ENCODE data around the gene CDC42BPA.

Gene CDC42BPA

GRCh38 chr1:227335242-227336020 is 17.1 kb upstream of the CDC42BPA start:
- DNase-seq (ENCODE audit: low spot score), result no peak

GRCh38 chr1:227333423-227333822 is 15.1 kb upstream of the CDC42BPA start:
- DNase-seq (ENCODE audit: low spot score), result no peak

- no peak for DNase-seq (ENCODE audit: low spot score)
Measured at GRCh38 chr1:227330279-227331076, 12.2 kb upstream of the CDC42BPA start.

GRCh38 chr1:227328405-227329019 is 10.2 kb upstream of the CDC42BPA start:
- no peak for DNase-seq (ENCODE audit: low spot score)

GRCh38 chr1:227325156-227325555 is 6.9 kb upstream of the CDC42BPA start:
- DNase-seq (ENCODE audit: low spot score), result no peak

GRCh38 chr1:227323967-227324268 is 5.6 kb upstream of the CDC42BPA start:
- DNase-seq (ENCODE audit: low spot score), result no peak

GRCh38 chr1:227323171-227323966 is 5.1 kb upstream of the CDC42BPA start:
- DNase-seq (ENCODE audit: low spot score), result no peak

- DNase-seq (ENCODE audit: low spot score), result no peak
Measured at GRCh38 chr1:227322376-227322775, 4.1 kb upstream of the CDC42BPA start.

GRCh38 chr1:227321035-227321434 is 2.7 kb upstream of the CDC42BPA start:
- DNase-seq (ENCODE audit: low spot score), result no peak

GRCh38 chr1:227320476-227320875 is 2.2 kb upstream of the CDC42BPA start:
- DNase-seq (ENCODE audit: low spot score), result no peak

- DNase-seq (ENCODE audit: low spot score), result no peak
Measured at GRCh38 chr1:227318853-227319607, 738 bp upstream of the CDC42BPA start.

GRCh38 chr1:227317523-227318015 is 723 bp downstream of the CDC42BPA start:
- peak; percentile 62 for DNase-seq (ENCODE audit: low spot score)

GRCh38 chr1:227317011-227317451 is 1.3 kb downstream of the CDC42BPA start:
- DNase-seq (ENCODE audit: low spot score), result peak; percentile 51

GRCh38 chr1:227316456-227316855 is 1.8 kb downstream of the CDC42BPA start:
- DNase-seq (ENCODE audit: low spot score), result peak; percentile 43

GRCh38 chr1:227315629-227316346 is 2.5 kb downstream of the CDC42BPA start:
- peak; percentile 74 for DNase-seq (ENCODE audit: low spot score)

- peak; percentile 36 for DNase-seq (ENCODE audit: low spot score)
Measured at GRCh38 chr1:227314014-227314848, 4.1 kb downstream of the CDC42BPA start.

- no peak for DNase-seq (ENCODE audit: low spot score)
Measured at GRCh38 chr1:227312361-227313025, 5.8 kb downstream of the CDC42BPA start.

- no peak for DNase-seq (ENCODE audit: low spot score)
Measured at GRCh38 chr1:227311389-227312001, 6.8 kb downstream of the CDC42BPA start.
